DND-41 (cell line): Measurements from ENCODE around the gene CNTRL.
"Not testable (repeated sequence)": the region's sequence is repeated elsewhere in the genome, so short reads cannot be mapped to it uniquely, and the experiment has no call there.

Source experiments
- ATAC-seq: fragments of 200-7000 bp; cut with Tn5 transposase; 3 replicates; pipeline ENCODE4 v1.9.1; 2021; ENCODE audit warnings: low read depth; ENCODE audit not compliant: insufficient read depth
- DNase-seq: peaks from one replicate; pipeline ENCODE4 v3.0.0-alpha.2; 2020
- H2AFZ ChIP-seq: 2 replicates; pipeline ENCODE4 v1.6.0; 2012; ENCODE audit warnings: low read depth, low read length
- H3K27ac ChIP-seq: 2 replicates; pipeline ENCODE4 v1.5.1; 2012; ENCODE audit warnings: low read length, inconsistent platforms
- H3K27me3 ChIP-seq: fragments of 200-600 bp; sonication (generic); 2 replicates; pipeline ENCODE4 v1.6.0; 2012; ENCODE audit warnings: low read length, mild to moderate bottlenecking, inconsistent platforms; ENCODE audit not compliant: insufficient read depth, poor library complexity
- H3K36me3 ChIP-seq: 2 replicates; pipeline ENCODE4 v1.5.1; 2012; ENCODE audit warnings: low read length, inconsistent platforms; ENCODE audit not compliant: insufficient read depth
- H3K4me1 ChIP-seq: 2 replicates; pipeline ENCODE4 v1.5.1; 2012; ENCODE audit warnings: mild to moderate bottlenecking, low read length; ENCODE audit not compliant: insufficient read depth
- H3K4me2 ChIP-seq: 2 replicates; pipeline ENCODE4 v1.6.0; 2012; ENCODE audit warnings: mild to moderate bottlenecking, moderate library complexity, low read length, inconsistent platforms; ENCODE audit not compliant: insufficient read depth
- H3K4me3 ChIP-seq, 2 experiments: fragments of 200-600 bp in 1 of 2; shearing (Covaris generic) in 1 of 2; 2 replicates each; pipeline ENCODE4 v1.5.1; 2012 to 2016; ENCODE audit warnings: inconsistent platforms in 2 of 2, low read length in 2 of 2, mild to moderate bottlenecking in 2 of 2, low read depth in 1 of 2, moderate library complexity in 1 of 2
- H3K79me2 ChIP-seq: 2 replicates; pipeline ENCODE4 v1.6.0; 2012; ENCODE audit warnings: low read length, inconsistent platforms; ENCODE audit not compliant: insufficient read depth
- H3K9ac ChIP-seq: 2 replicates; pipeline ENCODE4 v1.6.0; 2012; ENCODE audit warnings: low read depth, mild to moderate bottlenecking, inconsistent platforms, low read length, moderate library complexity
- H3K9me3 ChIP-seq: 2 replicates; pipeline ENCODE4 v1.5.1; 2012; ENCODE audit warnings: low read length, moderate library complexity, mild to moderate bottlenecking, inconsistent platforms; ENCODE audit not compliant: insufficient read depth, severe bottlenecking
- H4K20me1 ChIP-seq: 2 replicates; pipeline ENCODE4 v1.6.0; 2012; ENCODE audit warnings: low read length; ENCODE audit not compliant: insufficient read depth
- EZH2 ChIP-seq: IDR thresholded peaks from 3 replicates; pipeline ENCODE4 v1.6.1; 2012; ENCODE audit warnings: borderline replicate concordance, low read depth, mild to moderate bottlenecking, moderate library complexity, low read length, inconsistent platforms; ENCODE audit not compliant: severe bottlenecking
- TF ChIP-seq, protein P1 (sequence below): IDR thresholded peaks from 2 replicates; pipeline ENCODE4 v1.5.1; 2012; ENCODE audit warnings: borderline replicate concordance, low read length, moderate library complexity, mild to moderate bottlenecking; ENCODE audit not compliant: poor library complexity, severe bottlenecking; ENCODE audit errors: extremely low read depth

Gene CNTRL

DNA sequence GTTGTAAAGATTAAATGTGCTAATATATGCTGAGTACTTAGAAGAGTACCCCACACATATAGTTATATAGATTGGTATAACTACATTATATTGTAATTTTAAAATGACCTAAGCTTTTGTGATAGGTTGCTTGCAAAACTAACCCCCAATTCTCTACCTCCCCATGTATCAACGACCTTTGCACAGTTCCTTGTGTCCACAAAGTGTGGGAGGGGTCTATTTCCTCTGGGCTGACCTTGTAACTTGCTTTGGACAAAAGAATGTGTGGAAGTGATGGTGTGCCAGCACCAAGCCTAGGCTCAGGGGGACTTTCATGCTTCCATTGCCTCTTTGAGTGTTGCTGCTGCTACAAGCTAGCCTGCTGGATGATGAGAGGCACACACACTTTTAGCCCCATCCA, 45.3 kb upstream of the CNTRL start:
- H3K9me3 ChIP-seq = no peaks in the 10 kb centered on the region
- DNase-seq (no peak), ATAC-seq (no peak)
- no peak overlapping the region for H2AFZ ChIP-seq
- H3K4me3 ChIP-seq = no peak overlapping the region
- TF ChIP-seq, protein P1, sequence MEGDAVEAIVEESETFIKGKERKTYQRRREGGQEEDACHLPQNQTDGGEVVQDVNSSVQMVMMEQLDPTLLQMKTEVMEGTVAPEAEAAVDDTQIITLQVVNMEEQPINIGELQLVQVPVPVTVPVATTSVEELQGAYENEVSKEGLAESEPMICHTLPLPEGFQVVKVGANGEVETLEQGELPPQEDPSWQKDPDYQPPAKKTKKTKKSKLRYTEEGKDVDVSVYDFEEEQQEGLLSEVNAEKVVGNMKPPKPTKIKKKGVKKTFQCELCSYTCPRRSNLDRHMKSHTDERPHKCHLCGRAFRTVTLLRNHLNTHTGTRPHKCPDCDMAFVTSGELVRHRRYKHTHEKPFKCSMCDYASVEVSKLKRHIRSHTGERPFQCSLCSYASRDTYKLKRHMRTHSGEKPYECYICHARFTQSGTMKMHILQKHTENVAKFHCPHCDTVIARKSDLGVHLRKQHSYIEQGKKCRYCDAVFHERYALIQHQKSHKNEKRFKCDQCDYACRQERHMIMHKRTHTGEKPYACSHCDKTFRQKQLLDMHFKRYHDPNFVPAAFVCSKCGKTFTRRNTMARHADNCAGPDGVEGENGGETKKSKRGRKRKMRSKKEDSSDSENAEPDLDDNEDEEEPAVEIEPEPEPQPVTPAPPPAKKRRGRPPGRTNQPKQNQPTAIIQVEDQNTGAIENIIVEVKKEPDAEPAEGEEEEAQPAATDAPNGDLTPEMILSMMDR = no peak
- no peak for TF ChIP-seq EZH2
- H4K20me1 ChIP-seq = no peaks in the 10 kb centered on the region
- H3K79me2 ChIP-seq = no peaks in the 10 kb centered on the region
- H3K36me3 ChIP-seq = no peaks in the 10 kb centered on the region
- no peaks in the 10 kb centered on the region for H3K27me3 ChIP-seq
- H3K9ac ChIP-seq = no peak overlapping the region
- no peak overlapping the region for H3K4me2 ChIP-seq
- H3K4me1 ChIP-seq = no peaks in the 10 kb centered on the region
- no peak overlapping the region for H3K27ac ChIP-seq

DNA sequence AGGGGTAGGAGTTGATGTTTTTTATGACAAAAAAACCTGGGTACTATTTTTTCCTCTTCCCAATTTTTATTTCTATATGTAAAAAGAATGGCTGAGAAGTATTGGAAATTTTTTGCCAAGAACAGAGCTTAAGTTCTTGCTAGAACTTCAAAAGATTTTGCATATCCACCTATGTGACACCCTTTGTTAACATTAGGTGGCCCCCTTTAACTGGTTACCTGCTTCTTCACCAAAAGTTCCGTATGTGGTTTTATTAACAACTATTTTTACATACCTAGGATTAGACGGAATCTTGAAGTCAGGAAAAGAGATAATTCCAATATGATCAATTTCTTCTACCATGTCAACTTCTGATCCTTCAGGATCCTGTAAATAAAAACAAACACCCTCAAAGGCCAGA, 40.2 kb upstream of the CNTRL start:
- Histone ChIP-seq H3K27me3 (no peaks in the 10 kb centered on the region), H4K20me1 (no peaks in the 10 kb centered on the region), H3K9me3 (no peaks in the 10 kb centered on the region), H3K79me2 (no peaks in the 10 kb centered on the region), H3K4me3 (no peak overlapping the region), H3K36me3 (no peaks in the 10 kb centered on the region), H3K4me1 (no peaks in the 10 kb centered on the region), H3K27ac (no peak overlapping the region), H3K9ac (no peak overlapping the region), H3K4me2 (no peak overlapping the region), H2AFZ (no peak overlapping the region)
- no peak for DNase-seq
- ATAC-seq = no peak
- no peak for TF ChIP-seq EZH2
- TF ChIP-seq, protein P1 = no peak

DNA sequence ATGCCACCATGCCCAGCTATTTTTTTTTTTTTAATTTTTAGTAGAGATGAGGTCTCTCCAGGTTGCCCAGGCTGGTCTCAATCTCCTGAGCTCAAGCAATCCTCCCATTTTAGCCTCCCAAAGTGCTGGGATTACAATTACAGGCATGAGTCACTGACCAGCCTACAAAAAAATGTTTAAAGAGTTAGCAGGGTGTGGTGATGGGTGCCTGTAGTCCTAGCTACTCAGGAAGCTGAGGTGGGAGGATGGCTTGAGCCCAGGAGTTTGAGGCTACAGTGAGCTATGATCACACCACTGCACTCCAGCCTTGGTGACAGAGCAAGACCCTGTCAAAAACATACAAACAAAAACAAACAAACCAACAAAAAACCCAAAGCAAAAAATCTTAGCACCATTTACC, 39.0 kb upstream of the CNTRL start:
- not testable (repeated sequence) for H3K79me2 ChIP-seq, H3K27ac ChIP-seq, H3K36me3 ChIP-seq, H3K4me1 ChIP-seq, H3K27me3 ChIP-seq, ATAC-seq, H4K20me1 ChIP-seq, H3K9me3 ChIP-seq, H3K9ac ChIP-seq, H2AFZ ChIP-seq, H3K4me3 ChIP-seq, DNase-seq, H3K4me2 ChIP-seq

DNA sequence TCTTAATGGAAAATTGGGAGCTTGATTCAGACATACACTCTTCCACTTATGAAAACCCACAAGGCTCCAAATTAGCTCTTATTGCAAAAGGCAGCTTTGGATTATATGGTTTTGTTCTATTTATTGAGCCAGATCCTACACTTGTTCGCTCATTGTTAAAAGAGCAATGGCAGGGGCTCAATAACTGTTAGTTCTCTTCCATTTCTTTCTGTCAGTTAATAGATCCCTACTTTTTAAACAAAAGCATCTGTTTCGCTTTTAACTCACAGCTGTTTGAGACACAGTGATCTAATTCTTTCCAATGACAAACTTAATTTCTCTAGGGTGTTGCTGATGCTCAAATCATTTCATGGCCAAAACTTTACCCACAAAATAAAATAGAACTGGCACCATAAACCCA, 36.4 kb upstream of the CNTRL start:
- no peaks in the 10 kb centered on the region for H3K9me3 ChIP-seq

More for the DNA sequence above, 36.4 kb upstream of the CNTRL start:
- TF ChIP-seq, protein P1 = no peak
- no peak for TF ChIP-seq EZH2
- ATAC-seq (no peak), DNase-seq (no peak)
- no peaks in the 10 kb centered on the region for H3K36me3 ChIP-seq
- no peak overlapping the region for H3K27ac ChIP-seq
- no peaks in the 10 kb centered on the region for H3K79me2 ChIP-seq
- H3K4me1 ChIP-seq = no peaks in the 10 kb centered on the region
- no peaks in the 10 kb centered on the region for H3K27me3 ChIP-seq
- no peak overlapping the region for H3K4me2 ChIP-seq
- no peak overlapping the region for H2AFZ ChIP-seq
- H3K9ac ChIP-seq = no peak overlapping the region
- H3K4me3 ChIP-seq = no peak overlapping the region
- H4K20me1 ChIP-seq = no peaks in the 10 kb centered on the region
